H1 (cell line): Measurements from ENCODE around the gene ZNF622. TPM values are rescaled to one million over a fixed set of nuclear protein-coding genes. Genes with fewer than 3 reads are reported as not detected.

Experiments
- CTCF ChIA-PET: fragments of 300-600 bp; sonication (Branson Sonifier 250); formaldehyde crosslinking; loops from one replicate; lab custom pipeline; 2021; ENCODE audit not compliant: partially characterized antibody; lab: Charles Lee
- POLR2A ChIA-PET: fragments of 300-600 bp; sonication (Branson Sonifier 250); formaldehyde crosslinking; loops from one replicate; lab custom pipeline; 2021; ENCODE audit warnings: inconsistent platforms; ENCODE audit not compliant: partially characterized antibody; lab: Charles Lee
- DNase-seq, 2 experiments: peaks; one replicate each; pipeline versions ENCODE4 v3.0.0 to v3.0.0-alpha.2; 2010 to 2022; ENCODE audit warnings: low spot score in 2 of 2, low read depth in 1 of 2, mixed read lengths in 1 of 2
- FAIRE-seq: peaks from 2 replicates; lab custom pipeline; 2011; peaks lifted over from hg19 to GRCh38; lab: Jason Lieb, UNC
- H2AFZ ChIP-seq: 2 replicates; pipeline ENCODE4 v1.8.1; 2012; ENCODE audit warnings: low read length, inconsistent platforms
- H2AK5ac ChIP-seq: 2 replicates; pipeline ENCODE4 v1.6.1; 2013; ENCODE audit warnings: low read depth, low read length
- H2BK120ac ChIP-seq: replicated peaks from 2 replicates; pipeline ENCODE3; 2013; ENCODE audit warnings: low read depth, low read length, inconsistent platforms
- H2BK12ac ChIP-seq: 2 replicates; pipeline ENCODE4 v1.6.1; 2013; ENCODE audit warnings: low read depth, low read length
- H2BK15ac ChIP-seq: 2 replicates; pipeline ENCODE4 v1.6.1; 2013; ENCODE audit warnings: low read length
- H2BK20ac ChIP-seq: 2 replicates; pipeline ENCODE4 v1.6.1; 2013; ENCODE audit warnings: low read length
- H2BK5ac ChIP-seq: 2 replicates; pipeline ENCODE4 v1.6.1; 2013; ENCODE audit warnings: low read depth, low read length
- H3K14ac ChIP-seq: 2 replicates; pipeline ENCODE4 v1.6.1; 2013; ENCODE audit warnings: inconsistent platforms; ENCODE audit not compliant: insufficient read length
- H3K18ac ChIP-seq: 2 replicates; pipeline ENCODE4 v1.6.1; 2013; ENCODE audit warnings: low read length; ENCODE audit errors: extremely low read depth
- H3K23ac ChIP-seq: 2 replicates; pipeline ENCODE4 v1.6.1; 2013; ENCODE audit warnings: inconsistent platforms; ENCODE audit not compliant: insufficient read length
- H3K23me2 ChIP-seq: 2 replicates; pipeline ENCODE4 v1.6.1; 2013; ENCODE audit warnings: low read depth, low read length
- H3K27ac ChIP-seq: 2 replicates; pipeline ENCODE4 v1.6.1; 2011; ENCODE audit warnings: low read depth, low read length, inconsistent platforms
- H3K27me3 ChIP-seq, 4 experiments: replicated peaks in 1 of 4; 1 replicate in 1 of 4; 2 replicates in 3 of 4; pipeline versions ENCODE4 v1.6.1 to v1.8.1; 2011 to 2013; ENCODE audit warnings: low read length in 3 of 4, mild to moderate bottlenecking in 3 of 4, inconsistent platforms in 2 of 4, mixed read lengths in 2 of 4, moderate library complexity in 1 of 4; ENCODE audit not compliant: control insufficient read depth in 3 of 4, insufficient read depth in 3 of 4; ENCODE audit errors: extremely low read depth in 1 of 4
- H3K36me3 ChIP-seq, 4 experiments: 2 replicates each; pipeline versions ENCODE4 v1.6.1 to v1.8.1; 2011 to 2013; ENCODE audit warnings: mild to moderate bottlenecking in 4 of 4, low read length in 3 of 4, moderate library complexity in 2 of 4, control low read depth in 1 of 4, inconsistent platforms in 1 of 4; ENCODE audit not compliant: insufficient read depth in 4 of 4, control insufficient read depth in 2 of 4
- H3K4ac ChIP-seq: replicated peaks from 2 replicates; pipeline ENCODE3; 2013; ENCODE audit warnings: low read length, low read depth, mixed read lengths, inconsistent platforms; ENCODE audit not compliant: insufficient read length
- H3K4me1 ChIP-seq, 4 experiments: replicated peaks in 1 of 4; 1 replicate in 1 of 4; 2 replicates in 3 of 4; pipeline versions ENCODE4 v1.6.1 to v1.8.1; 2011 to 2013; ENCODE audit warnings: low read length in 3 of 4, inconsistent platforms in 2 of 4, mixed read lengths in 1 of 4; ENCODE audit not compliant: insufficient read depth in 4 of 4, control insufficient read depth in 3 of 4
- H3K4me2 ChIP-seq, 2 experiments: 2 replicates each; pipeline versions ENCODE4 v1.6.1 to v1.8.1; 2011 to 2013; ENCODE audit warnings: low read depth in 2 of 2, low read length in 2 of 2, control low read depth in 1 of 2, inconsistent platforms in 1 of 2, mild to moderate bottlenecking in 1 of 2; ENCODE audit not compliant: insufficient read depth in 1 of 2
- H3K4me3 ChIP-seq, 4 experiments: fragments of 200-600, 300-600 bp in 1 of 4; sonication (generic), shearing (Covaris generic), sonication (Bioruptor Twin) in 1 of 4; 2 replicates each; pipeline versions ENCODE4 v1.5.1 to v1.8.1; 2011 to 2016; ENCODE audit warnings: low read length in 4 of 4, low read depth in 3 of 4, control low read depth in 2 of 4, inconsistent platforms in 2 of 4, mild to moderate bottlenecking in 2 of 4, mixed read lengths in 1 of 4, moderate library complexity in 1 of 4; ENCODE audit not compliant: insufficient read depth in 2 of 4; ENCODE audit errors: extremely low read depth in 1 of 4
- H3K56ac ChIP-seq: replicated peaks from 2 replicates; pipeline ENCODE3; 2013; ENCODE audit warnings: low read depth, mild to moderate bottlenecking, mixed read lengths, low read length, inconsistent platforms; ENCODE audit not compliant: insufficient read length
- H3K79me1 ChIP-seq: 2 replicates; pipeline ENCODE4 v1.6.1; 2013; ENCODE audit warnings: low read depth, low read length, control low read depth
- H3K79me2 ChIP-seq, 2 experiments: 2 replicates each; pipeline versions ENCODE4 v1.6.1 to v1.8.1; 2012 to 2013; ENCODE audit warnings: low read length in 2 of 2, mild to moderate bottlenecking in 2 of 2, inconsistent platforms in 1 of 2; ENCODE audit not compliant: insufficient read depth in 2 of 2, control insufficient read depth in 1 of 2
- H3K9ac ChIP-seq, 4 experiments: replicated peaks in 1 of 4; 1 replicate in 1 of 4; 2 replicates in 3 of 4; pipeline versions ENCODE4 v1.6.1 to v1.8.1; 2011 to 2013; ENCODE audit warnings: low read depth in 3 of 4, low read length in 3 of 4, control low read depth in 2 of 4, mild to moderate bottlenecking in 2 of 4, moderate library complexity in 2 of 4, inconsistent platforms in 1 of 4; ENCODE audit errors: extremely low read depth in 1 of 4
- H3K9me3 ChIP-seq, 2 experiments: 2 replicates each; pipeline versions ENCODE4 v1.6.1 to v1.8.1; 2012 to 2013; ENCODE audit warnings: mild to moderate bottlenecking in 2 of 2, moderate library complexity in 2 of 2, control low read depth in 1 of 2, inconsistent platforms in 1 of 2, low read depth in 1 of 2, low read length in 1 of 2, mixed read lengths in 1 of 2; ENCODE audit not compliant: insufficient read depth in 2 of 2
- H4K20me1 ChIP-seq, 2 experiments: replicated peaks in 1 of 2; 2 replicates each; pipeline versions ENCODE3 to v1.8.1; 2011 to 2013; ENCODE audit warnings: inconsistent platforms in 2 of 2, low read length in 2 of 2, mild to moderate bottlenecking in 1 of 2; ENCODE audit not compliant: insufficient read depth in 2 of 2, control insufficient read depth in 1 of 2
- H4K5ac ChIP-seq: 2 replicates; pipeline ENCODE4 v1.6.1; 2013; ENCODE audit warnings: low read length, low read depth, mixed read lengths, inconsistent platforms; ENCODE audit not compliant: insufficient read length
- H4K8ac ChIP-seq: 2 replicates; pipeline ENCODE4 v1.8.0; 2013; ENCODE audit warnings: mild to moderate bottlenecking, moderate library complexity, low read length, inconsistent platforms; ENCODE audit not compliant: insufficient read depth; ENCODE audit errors: extremely low read depth
- H4K91ac ChIP-seq: replicated peaks from 2 replicates; pipeline ENCODE3; 2013; ENCODE audit warnings: low read length, mixed read lengths, inconsistent platforms; ENCODE audit not compliant: insufficient read length
- ATF2 ChIP-seq: IDR thresholded peaks from 2 replicates; pipeline ENCODE4 v1.6.1; 2012; ENCODE audit warnings: low read length, inconsistent platforms
- CBX8 ChIP-seq: fragments of 300-800, 300-1000 bp; sonication (generic); IDR thresholded peaks from 2 replicates; pipeline ENCODE4 v1.7.1; 2016; ENCODE audit warnings: low read depth, low read length, borderline replicate concordance
- CHD2 ChIP-seq: IDR thresholded peaks from 2 replicates; pipeline ENCODE4 v1.6.1; 2012; ENCODE audit warnings: low read length, improper control_type of control experiment
- EZH2 ChIP-seq: fragments of 200-600 bp; sonication (generic); IDR thresholded peaks from 2 replicates; pipeline ENCODE4 v1.7.1; 2012; ENCODE audit warnings: low read depth, mild to moderate bottlenecking, moderate library complexity, low read length, inconsistent platforms; ENCODE audit not compliant: severe bottlenecking
- JUN ChIP-seq: IDR thresholded peaks from 2 replicates; pipeline ENCODE4 v1.6.1; 2011; ENCODE audit warnings: low read depth, mild to moderate bottlenecking, improper control_type of control experiment, low read length
- JUND ChIP-seq: IDR thresholded peaks from 2 replicates; pipeline ENCODE4 v1.6.1; 2011; ENCODE audit warnings: mild to moderate bottlenecking, improper control_type of control experiment, low read length
- KDM4A ChIP-seq: IDR thresholded peaks from one replicate; pipeline ENCODE4 v1.7.1; 2012; ENCODE audit warnings: low read depth, mild to moderate bottlenecking, moderate library complexity, low read length, inconsistent platforms; ENCODE audit not compliant: severe bottlenecking
- POU5F1 ChIP-seq: IDR thresholded peaks from 2 replicates; pipeline ENCODE4 v1.6.1; 2011; ENCODE audit warnings: low read depth, mild to moderate bottlenecking, low read length, moderate library complexity
- RNF2 ChIP-seq: fragments of 200-900, 300-1000 bp; sonication (generic); IDR thresholded peaks from 2 replicates; pipeline ENCODE4 v1.7.1; 2016; ENCODE audit warnings: borderline replicate concordance, low read depth, mild to moderate bottlenecking, antibody characterized with exemption, low read length; ENCODE audit not compliant: poor library complexity, severe bottlenecking; ENCODE audit errors: missing control alignments
- SRF ChIP-seq: IDR thresholded peaks from 2 replicates; pipeline ENCODE4 v1.6.1; 2011; ENCODE audit warnings: mild to moderate bottlenecking, low read depth, low read length, moderate library complexity
- SUZ12 ChIP-seq: fragments of 200-600 bp; sonication (generic); IDR thresholded peaks from 2 replicates; pipeline ENCODE4 v1.6.1; 2012; ENCODE audit warnings: mild to moderate bottlenecking, inconsistent platforms, low read length, moderate library complexity, mixed read lengths
- TAF1 ChIP-seq: IDR thresholded peaks from 2 replicates; pipeline ENCODE4 v1.6.1; 2011; ENCODE audit warnings: mild to moderate bottlenecking, low read depth, low read length
- YY1 ChIP-seq: IDR thresholded peaks from 2 replicates; pipeline ENCODE4 v1.6.1; 2011; ENCODE audit warnings: low read depth, mild to moderate bottlenecking, low read length
- WGBS, 2 experiments: shearing (Covaris generic) in 1 of 2; methylation state at CpG; one replicate each; pipeline versions ENCODE4 v1.1.6 to v1.1.7; 2013 to 2015; ENCODE audit warnings: low lambda C conversion rate in 2 of 2, mixed read lengths in 2 of 2, inconsistent platforms in 1 of 2, low coverage in 1 of 2, missing lambda C conversion rate in 1 of 2; ENCODE audit not compliant: insufficient replicate concordance in 2 of 2, insufficient coverage in 1 of 2, insufficient read length in 1 of 2; ENCODE audit errors: extremely low coverage in 1 of 2, missing lambda C conversion rate in 1 of 2; 5-methylcytosine and 5-hydroxymethylcytosine counted together
- polyA plus RNA-seq, 7 experiments: library from polyadenylated mRNA; depleted of rRNA in 3 of 7; stranded (reverse) in 5 of 7; unstranded in 2 of 7; fragments of >200 nt in 5 of 7; fragments of 200-250 nt in 2 of 7; gene quantifications; 1 replicate in 5 of 7; 2 replicates in 1 of 7; 4 replicates in 1 of 7; pipeline versions ENCODE4 v1.2.1 to v1.2.3, GENCODE V29; 2011 to 2013; ENCODE audit warnings: missing spikeins in 2 of 7, mixed read lengths in 2 of 7
- total RNA-seq: library from RNA; stranded (reverse); fragmentation: NEBNext Ultra II Directional; extraction: Animal tissue kit (Norgen Biotek cat#: 25700); gene quantifications from 2 replicates; pipeline ENCODE4 v1.2.1, GENCODE V29; 2021

Gene ZNF622
- total and polyA plus RNA-seq, 2 of the 8 experiments (the other 6 are each of a cell fraction or from before 2014, with no cell fraction given): 8.8 to 30.8 TPM

- Histone ChIP-seq H3K4me2 (no peak overlapping the region), H2BK20ac (no peak overlapping the region), H3K79me1 (no peaks in the 10 kb centered on the region), H3K23ac (no peak overlapping the region), H4K20me1 (no peaks in the 10 kb centered on the region), H4K91ac (no peak overlapping the region), H3K4ac (peak overlapping the region; percentile 82), H3K4me3 (no peak overlapping the region), H3K14ac (no peak overlapping the region), H2BK12ac (no peak overlapping the region), H3K4me1 (peaks cover 0 to 5% (median 0%) of the 10 kb centered on the region in 4 experiments; a peak in 2 of 7 replicates), H4K8ac (no peak overlapping the region), H3K23me2 (no peaks in the 10 kb centered on the region), H2BK5ac (no peak overlapping the region), H2AFZ (no peak overlapping the region), H3K27ac (no peak overlapping the region), H2BK15ac (no peak overlapping the region), H3K56ac (no peak overlapping the region), H3K9ac (no peak overlapping the region), H2AK5ac (no peak overlapping the region), H3K27me3 (no peaks in the 10 kb centered on the region), H2BK120ac (no peak overlapping the region), H3K9me3 (no peaks in the 10 kb centered on the region), H4K5ac (no peak overlapping the region), H3K18ac (no peak overlapping the region), H3K36me3 (no peaks in the 10 kb centered on the region), H3K79me2 (no peaks in the 10 kb centered on the region)
- DNase-seq (no peak), FAIRE-seq (no peak)
- ChIA-PET CTCF (interaction anchor here (1.3 kb wide), 1 partner anchor 41 kb away, joined by 3 read pairs; no protein-coding TSS in a partner anchor), POLR2A (no interaction called here)
- 85% methylated on average over 2 of the region's 2 CpGs; no CpG with 5 or more reads in 1 of the 2 experiments for WGBS, 2 experiments
- no peak for TF ChIP-seq ATF2
- TF ChIP-seq JUND: no peak
- no peak for TF ChIP-seq POU5F1
- TF ChIP-seq JUN: no peak
- no peak for TF ChIP-seq CHD2
- no peak for TF ChIP-seq TAF1
- TF ChIP-seq SRF: no peak
- no peak for TF ChIP-seq YY1
- no peak for TF ChIP-seq CBX8
- no peak for TF ChIP-seq EZH2
- no peak for TF ChIP-seq SUZ12
- no peak for TF ChIP-seq KDM4A
- no peak for TF ChIP-seq RNF2
Observed at GRCh38 chr5:16414861-16415260, 50.7 kb downstream of the ZNF622 start.
